ENCODE results near the gene CACNA1G. TPM values are rescaled to one million over a fixed set of nuclear protein-coding genes. Genes with fewer than 3 reads are reported as not detected.

Gene CACNA1G
- total RNA-seq, 1 donor from 2014 or later: 4.9 TPM

- Histone ChIP-seq H3K27me3 (no peaks in the 10 kb centered on the region), H3K4me1 (peaks cover 24% of the 10 kb centered on the region), H3K9me3 (no peaks in the 10 kb centered on the region), H3K4me3 (no peak overlapping the region), H3K36me3 (no peaks in the 10 kb centered on the region), H3K27ac (no peak overlapping the region)
- DNase-seq (ENCODE audit: extremely low spot score in 2 of 2): no peak
- intact Hi-C loops (cut with DNase I): loop anchor here (5.0 kb wide), 2 partner anchors 55 to 210 kb away; no protein-coding TSS in a partner anchor
- TF ChIP-seq POLR2AphosphoS5 (IDR thresholded peaks at IDR 0.05; ENCODE audit: insufficient read depth in 1 of 2, low read depth in 1 of 2) (no peak), POLR2A (IDR thresholded peaks at IDR 0.05) (no peak), CTCF (IDR thresholded peaks at IDR 0.05) (no peak)
These were observed 72.1 kb downstream of the CACNA1G start for GRCh38 chr17:50632637-50633036.

GRCh38 chr17:50633683-50634082, 73.2 kb downstream of the CACNA1G start:
- H3K4me1 ChIP-seq: peaks cover 30% of the 10 kb centered on the region
- intact Hi-C loops (cut with DNase I): loop anchor here (5.0 kb wide), 2 partner anchors 54 to 209 kb away; no protein-coding TSS in a partner anchor
- TF ChIP-seq POLR2A (IDR thresholded peaks at IDR 0.05) (no peak), POLR2AphosphoS5 (IDR thresholded peaks at IDR 0.05; ENCODE audit: insufficient read depth in 1 of 2, low read depth in 1 of 2) (no peak), CTCF (IDR thresholded peaks at IDR 0.05) (no peak)
- H3K9me3 ChIP-seq: no peaks in the 10 kb centered on the region
- H3K36me3 ChIP-seq: no peaks in the 10 kb centered on the region
- no peaks in the 10 kb centered on the region for H3K27me3 ChIP-seq
- no peak overlapping the region for H3K27ac ChIP-seq
- no peak for DNase-seq (ENCODE audit: extremely low spot score in 2 of 2)
- no peak overlapping the region for H3K4me3 ChIP-seq

- TF ChIP-seq CTCF (IDR thresholded peaks at IDR 0.05) (no peak), POLR2A (IDR thresholded peaks at IDR 0.05) (peak in 1 of 2 donors; percentile 16), POLR2AphosphoS5 (IDR thresholded peaks at IDR 0.05; ENCODE audit: insufficient read depth in 1 of 2, low read depth in 1 of 2) (peak in 1 of 2 donors; percentile 88)
- intact Hi-C loops (cut with DNase I): loop anchor here (5.0 kb wide), 2 partner anchors 53 to 208 kb away; no protein-coding TSS in a partner anchor
- Histone ChIP-seq H3K4me1 (peaks cover 37% of the 10 kb centered on the region), H3K36me3 (no peaks in the 10 kb centered on the region), H3K27ac (no peak within 1 kb of the TSS), H3K27me3 (no peaks in the 10 kb centered on the region), H3K9me3 (no peaks in the 10 kb centered on the region), H3K4me3 (peak within 1 kb of the TSS; percentile 47 to 58)
- no peak for DNase-seq (ENCODE audit: extremely low spot score in 2 of 2)
These were observed 73.9 kb downstream of the CACNA1G start, which contains the start of gene ABCC3 for GRCh38 chr17:50634224-50634914. Gene ABCC3 (plus strand): TSS chr17:50634881. CDS start chr17:50634937, 56 bp downstream.

GRCh38 chr17:50634915-50635731, 74.6 kb downstream of the CACNA1G start:
- TF ChIP-seq POLR2A (IDR thresholded peaks at IDR 0.05) (no peak), POLR2AphosphoS5 (IDR thresholded peaks at IDR 0.05; ENCODE audit: insufficient read depth in 1 of 2, low read depth in 1 of 2) (no peak), CTCF (IDR thresholded peaks at IDR 0.05) (no peak)
- H3K4me3 ChIP-seq: peak overlapping the region; percentile 47 to 58
- no peaks in the 10 kb centered on the region for H3K9me3 ChIP-seq
- no peak for DNase-seq (ENCODE audit: extremely low spot score in 2 of 2)
- intact Hi-C loops (cut with DNase I): loop anchor here (5.0 kb wide), 2 partner anchors 52 to 207 kb away; no protein-coding TSS in a partner anchor
- no peaks in the 10 kb centered on the region for H3K36me3 ChIP-seq
- H3K27me3 ChIP-seq: no peaks in the 10 kb centered on the region
- H3K27ac ChIP-seq: no peak overlapping the region
- H3K4me1 ChIP-seq: peaks cover 45% of the 10 kb centered on the region

Measured in vagina (tissue), 2 donors.